Measurements from ENCODE around the gene ILF3.

The ILF3 gene

GRCh38 chr19:10653732-10654609 lies at the start of gene ILF3:
TSS of gene ILF3 (plus strand) at chr19:10654346. CDS start at chr19:10670606, 16,260 bp downstream.
- DNase-seq: peak; percentile 100

- DNase-seq: peak; percentile 13
These were observed 49.6 kb upstream of the ILF3 start for GRCh38 chr19:10604460-10604980.

GRCh38 chr19:10611907-10612306 lies 42.2 kb upstream of the ILF3 start:
- no peak for DNase-seq

- no peak for DNase-seq
These were observed 41.5 kb upstream of the ILF3 start for GRCh38 chr19:10612499-10613119.

GRCh38 chr19:10615429-10616023 lies 38.6 kb upstream of the ILF3 start:
- no peak for DNase-seq

GRCh38 chr19:10617409-10618121 lies 36.6 kb upstream of the ILF3 start:
- DNase-seq: no peak

- DNase-seq: no peak
These were observed 35.3 kb upstream of the ILF3 start for GRCh38 chr19:10618846-10619245.

- DNase-seq: no peak
These were observed 33.4 kb upstream of the ILF3 start for GRCh38 chr19:10620786-10621185.

- no peak for DNase-seq
These were observed 32.2 kb upstream of the ILF3 start for GRCh38 chr19:10621966-10622365.

GRCh38 chr19:10624585-10624984 lies 29.6 kb upstream of the ILF3 start:
- DNase-seq: peak; percentile 33

GRCh38 chr19:10625003-10625761 lies 29.0 kb upstream of the ILF3 start, which contains the start of gene SLC44A2:
TSS of gene SLC44A2 (plus strand) at chr19:10625553. CDS start at chr19:10625634, 81 bp downstream.
- no peak for DNase-seq

- no peak for DNase-seq
These were observed 28.4 kb upstream of the ILF3 start for GRCh38 chr19:10625762-10626138.

- DNase-seq: no peak
These were observed 22.3 kb upstream of the ILF3 start for GRCh38 chr19:10631874-10632273.

- no peak for DNase-seq
These were observed 19.7 kb upstream of the ILF3 start for GRCh38 chr19:10634430-10634829.

GRCh38 chr19:10634963-10635362 lies 19.2 kb upstream of the ILF3 start:
- DNase-seq: no peak

GRCh38 chr19:10636304-10636972 lies 17.7 kb upstream of the ILF3 start:
- no peak for DNase-seq

GRCh38 chr19:10637894-10638293 lies 16.3 kb upstream of the ILF3 start:
- DNase-seq: no peak

- DNase-seq: no peak
These were observed 14.3 kb upstream of the ILF3 start for GRCh38 chr19:10639836-10640235.

- no peak for DNase-seq
These were observed 13.8 kb upstream of the ILF3 start for GRCh38 chr19:10640361-10640760.

- DNase-seq: no peak
These were observed 12.9 kb upstream of the ILF3 start for GRCh38 chr19:10641248-10641647.

- DNase-seq: no peak
These were observed 11.5 kb upstream of the ILF3 start for GRCh38 chr19:10642473-10643171.

Measured in CD4-positive, alpha-beta T cell treated with Interleukin-4 for 4 hours (primary cell).